Smooth muscle cell (in vitro differentiated cells): ENCODE results near the gene GRPEL1. TPM values are rescaled to one million over a fixed set of nuclear protein-coding genes. Genes with fewer than 3 reads are reported as not detected.

Experiments used
- DNase-seq: peaks from one replicate; lab custom pipeline; 2025; ENCODE audit not compliant: unreplicated experiment; lab: John Stamatoyannopoulos, UW
- H2AFZ ChIP-seq: fragments of 200-600 bp; sonication (generic); 2 replicates; pipeline ENCODE4 v1.6.0; 2016; ENCODE audit warnings: antibody characterized with exemption, low read depth, mild to moderate bottlenecking
- H3F3A ChIP-seq: fragments of 200-600 bp; sonication (generic); 2 replicates; pipeline ENCODE4 v1.6.0; 2017; ENCODE audit warnings: antibody characterized with exemption, low read depth
- H3K27ac ChIP-seq: fragments of 200-600 bp; sonication (generic); 2 replicates; pipeline ENCODE4 v1.5.1; 2016; ENCODE audit warnings: low read depth, mild to moderate bottlenecking
- H3K27me3 ChIP-seq: fragments of 200-600 bp; sonication (generic); 2 replicates; pipeline ENCODE4 v1.6.1; 2016; ENCODE audit warnings: low read depth, mild to moderate bottlenecking
- H3K36me3 ChIP-seq: fragments of 200-600 bp; sonication (generic); 2 replicates; pipeline ENCODE4 v1.5.1; 2016; ENCODE audit warnings: low read depth
- H3K4me1 ChIP-seq: fragments of 200-600 bp; sonication (generic); 2 replicates; pipeline ENCODE4 v1.5.1; 2016; ENCODE audit warnings: low read depth
- H3K4me2 ChIP-seq: fragments of 200-600 bp; sonication (generic); 2 replicates; pipeline ENCODE4 v1.6.0; 2016; ENCODE audit warnings: mild to moderate bottlenecking
- H3K4me3 ChIP-seq: fragments of 200-600 bp; sonication (generic); 2 replicates; pipeline ENCODE4 v1.5.1; 2016; ENCODE audit warnings: mild to moderate bottlenecking
- H3K79me2 ChIP-seq: fragments of 200-600 bp; sonication (generic); 2 replicates; pipeline ENCODE4 v1.6.0; 2016; ENCODE audit warnings: low read depth, mild to moderate bottlenecking
- H3K9ac ChIP-seq: fragments of 200-600 bp; sonication (generic); 2 replicates; pipeline ENCODE4 v1.6.0; 2016; ENCODE audit warnings: low read depth
- H3K9me3 ChIP-seq: fragments of 200-600 bp; sonication (generic); replicated peaks from 2 replicates; pipeline ENCODE4 v1.5.1; 2016; ENCODE audit warnings: low read depth
- H4K20me1 ChIP-seq: fragments of 200-600 bp; sonication (generic); 2 replicates; pipeline ENCODE4 v1.6.0; 2016; ENCODE audit warnings: low read depth
- WGBS: methylation state at CpG from one replicate; pipeline ENCODE4 v1.1.7; 2016; ENCODE audit warnings: low lambda C conversion rate; 5-methylcytosine and 5-hydroxymethylcytosine counted together
- polyA plus RNA-seq: library from polyadenylated mRNA; unstranded; fragments of >200 nt; fragmentation: Nextera tagmentation; extraction: Ambion mirVana; gene quantifications from 2 replicates; pipeline ENCODE4 v1.2.1, GENCODE V29; 2016
- total RNA-seq: library from RNA; depleted of rRNA; stranded (reverse); fragments of >200 nt; gene quantifications from 2 replicates; pipeline ENCODE4 v1.2.3, GENCODE V29; 2014
- TF ChIP-seq, protein P1 (sequence below): fragments of 200-600 bp; sonication (generic); IDR thresholded peaks from 2 replicates; pipeline ENCODE4 v1.5.1; 2017; ENCODE audit warnings: borderline replicate concordance, mild to moderate bottlenecking, antibody characterized with exemption; ENCODE audit not compliant: insufficient read depth, poor library complexity, severe bottlenecking

Gene GRPEL1
- total and polyA plus RNA-seq, 2 experiments from 2014 or later: 18.6 to 40.6 TPM

DNA sequence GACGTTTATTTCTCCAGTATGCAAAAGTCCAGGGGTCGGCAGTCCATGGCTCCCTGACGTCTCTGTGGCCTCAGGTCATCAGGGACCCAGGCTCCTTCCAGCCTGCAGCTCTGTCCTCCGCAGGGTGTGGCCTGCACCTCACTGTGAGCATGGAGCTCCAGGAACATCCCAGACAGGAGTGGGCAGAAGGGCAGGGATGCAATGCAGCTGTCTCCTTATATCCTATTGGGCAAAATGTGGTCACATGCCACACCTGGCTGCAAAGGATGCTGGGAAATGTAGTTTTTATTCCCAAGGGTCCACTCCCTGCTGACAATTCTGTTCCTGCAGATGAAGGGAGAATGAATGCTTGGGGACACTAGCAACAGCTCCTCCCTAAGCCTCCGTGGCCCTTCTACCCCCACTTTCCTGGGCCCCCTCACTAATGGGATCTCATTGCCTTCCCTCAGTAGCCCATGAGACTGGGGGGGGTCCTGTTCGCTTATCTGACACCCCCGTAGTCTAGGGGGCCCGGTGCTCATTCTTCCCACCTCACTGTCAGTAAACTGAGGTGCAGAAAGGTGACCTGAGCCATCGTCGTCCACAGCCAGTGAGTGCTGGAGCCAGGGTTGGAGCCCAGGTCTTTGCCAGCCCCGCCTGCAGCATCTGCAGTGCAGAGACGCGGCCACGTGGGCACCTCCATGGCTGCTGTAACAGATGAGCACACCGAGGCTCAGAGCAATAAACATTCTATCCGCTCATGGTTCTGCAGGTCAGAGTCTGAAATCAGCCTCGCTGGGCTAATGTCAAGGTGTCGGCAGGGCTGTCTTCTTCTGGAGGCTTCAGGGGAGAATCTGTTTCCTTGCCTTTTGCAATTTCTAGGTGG is 5.9 kb upstream of the GRPEL1 start:
- H3K9ac ChIP-seq: no peak overlapping the region
- no peaks in the 10 kb centered on the region for H3F3A ChIP-seq
- H3K27me3 ChIP-seq: no peaks in the 10 kb centered on the region
- no peak overlapping the region for H3K4me3 ChIP-seq
- H2AFZ ChIP-seq: no peak overlapping the region
- H3K79me2 ChIP-seq: no peaks in the 10 kb centered on the region
- H3K9me3 ChIP-seq: no peaks in the 10 kb centered on the region
- no peak overlapping the region for H3K27ac ChIP-seq
- TF ChIP-seq, protein P1, sequence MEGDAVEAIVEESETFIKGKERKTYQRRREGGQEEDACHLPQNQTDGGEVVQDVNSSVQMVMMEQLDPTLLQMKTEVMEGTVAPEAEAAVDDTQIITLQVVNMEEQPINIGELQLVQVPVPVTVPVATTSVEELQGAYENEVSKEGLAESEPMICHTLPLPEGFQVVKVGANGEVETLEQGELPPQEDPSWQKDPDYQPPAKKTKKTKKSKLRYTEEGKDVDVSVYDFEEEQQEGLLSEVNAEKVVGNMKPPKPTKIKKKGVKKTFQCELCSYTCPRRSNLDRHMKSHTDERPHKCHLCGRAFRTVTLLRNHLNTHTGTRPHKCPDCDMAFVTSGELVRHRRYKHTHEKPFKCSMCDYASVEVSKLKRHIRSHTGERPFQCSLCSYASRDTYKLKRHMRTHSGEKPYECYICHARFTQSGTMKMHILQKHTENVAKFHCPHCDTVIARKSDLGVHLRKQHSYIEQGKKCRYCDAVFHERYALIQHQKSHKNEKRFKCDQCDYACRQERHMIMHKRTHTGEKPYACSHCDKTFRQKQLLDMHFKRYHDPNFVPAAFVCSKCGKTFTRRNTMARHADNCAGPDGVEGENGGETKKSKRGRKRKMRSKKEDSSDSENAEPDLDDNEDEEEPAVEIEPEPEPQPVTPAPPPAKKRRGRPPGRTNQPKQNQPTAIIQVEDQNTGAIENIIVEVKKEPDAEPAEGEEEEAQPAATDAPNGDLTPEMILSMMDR: no peak
- H3K4me1 ChIP-seq: peaks cover 6% of the 10 kb centered on the region
- 79% methylated on average over 18 of the region's 18 CpGs for WGBS
- H3K4me2 ChIP-seq: no peak overlapping the region
- H3K36me3 ChIP-seq: no peaks in the 10 kb centered on the region
- DNase-seq: no peak
- H4K20me1 ChIP-seq: no peaks in the 10 kb centered on the region

DNA sequence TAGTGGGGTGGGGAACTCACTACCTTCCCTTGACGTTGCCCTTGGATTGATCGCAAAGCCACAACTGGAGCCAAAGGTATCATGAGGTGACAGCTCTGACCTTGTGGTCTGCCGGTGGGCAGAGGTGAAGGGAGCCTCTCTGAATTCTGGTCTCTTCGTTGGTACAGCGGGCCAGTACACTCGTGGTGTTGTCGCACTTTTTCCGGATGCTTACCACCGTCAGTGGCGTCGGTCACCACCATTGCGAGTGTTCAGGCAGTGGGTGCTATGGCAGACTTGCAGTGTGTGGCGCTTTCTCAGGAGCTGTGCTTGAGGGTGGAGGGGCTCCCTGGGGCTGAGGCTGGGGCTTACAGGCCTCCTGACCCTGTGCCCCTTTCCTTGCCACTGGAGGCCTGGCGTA is 5.2 kb upstream of the GRPEL1 start:
- H3F3A ChIP-seq: no peaks in the 10 kb centered on the region
- no peak overlapping the region for H2AFZ ChIP-seq
- peaks cover 8% of the 10 kb centered on the region for H3K4me1 ChIP-seq
- H3K36me3 ChIP-seq: no peaks in the 10 kb centered on the region
- H3K27ac ChIP-seq: no peak overlapping the region
- H4K20me1 ChIP-seq: no peaks in the 10 kb centered on the region
- no peaks in the 10 kb centered on the region for H3K27me3 ChIP-seq
- WGBS: 93% methylated on average over 14 of the region's 14 CpGs
- no peaks in the 10 kb centered on the region for H3K9me3 ChIP-seq
- no peak overlapping the region for H3K9ac ChIP-seq
- TF ChIP-seq, protein P1: no peak
- H3K4me3 ChIP-seq: no peak overlapping the region
- DNase-seq: no peak
- no peak overlapping the region for H3K4me2 ChIP-seq
- H3K79me2 ChIP-seq: no peaks in the 10 kb centered on the region

GRCh38 chr4:7070729-7071511 is 3.1 kb upstream of the GRPEL1 start:
- no peak overlapping the region for H3K9ac ChIP-seq
- no peaks in the 10 kb centered on the region for H3K27me3 ChIP-seq
- no peak overlapping the region for H3K4me2 ChIP-seq
- no peak overlapping the region for H2AFZ ChIP-seq
- H3F3A ChIP-seq: no peaks in the 10 kb centered on the region
- no peaks in the 10 kb centered on the region for H3K9me3 ChIP-seq
- WGBS: 53% methylated on average over 23 of the region's 23 CpGs
- TF ChIP-seq, protein P1: peak; percentile 99
- no peak overlapping the region for H3K27ac ChIP-seq
- DNase-seq: peak; percentile 43
- H3K79me2 ChIP-seq: peaks cover 18% of the 10 kb centered on the region
- H3K4me1 ChIP-seq: peaks cover 17% of the 10 kb centered on the region
- H3K36me3 ChIP-seq: no peaks in the 10 kb centered on the region
- no peak overlapping the region for H3K4me3 ChIP-seq
- peaks cover 11% of the 10 kb centered on the region for H4K20me1 ChIP-seq
